ENCODE measurements around the gene DHRS7B. TPM values are rescaled to one million over a fixed set of nuclear protein-coding genes. Genes with fewer than 3 reads are reported as not detected.

Gene DHRS7B
- total and polyA plus RNA-seq, 4 donors, result 14.3 to 21.9 (median 18.7) TPM

DNA sequence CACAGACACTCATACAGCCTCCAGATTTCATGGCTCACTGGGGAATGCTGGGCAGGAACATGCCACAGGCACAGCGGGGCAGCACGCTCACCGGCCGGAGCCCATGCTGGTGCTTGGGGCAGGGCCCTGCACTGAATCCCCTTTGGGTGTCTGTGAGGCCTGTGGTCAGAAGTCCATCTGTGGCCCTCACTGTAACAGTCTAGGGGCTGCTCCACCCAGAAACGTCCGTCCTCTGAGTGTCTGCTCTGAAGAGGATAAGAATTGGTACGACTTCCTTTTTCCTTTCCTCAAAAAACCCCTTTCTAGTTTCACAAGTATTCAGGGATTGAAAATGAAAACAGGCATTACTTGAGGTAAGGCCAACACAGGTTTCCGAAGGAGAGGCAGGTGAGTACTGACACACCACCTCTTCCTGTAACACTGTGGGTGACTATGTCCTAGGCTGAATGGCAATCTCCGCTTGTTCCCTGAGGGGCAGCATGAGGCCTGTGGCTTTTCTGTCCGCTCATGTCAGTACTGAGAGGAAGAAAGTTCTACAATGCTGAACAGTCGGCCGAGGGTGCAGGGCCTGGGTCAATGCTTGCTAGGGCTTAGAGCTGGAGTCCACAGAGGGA is 44.7 kb downstream of the DHRS7B start:
- Histone ChIP-seq H3K4me3 (ENCODE audit: low read depth in 1 of 3, low read length in 3 of 3) (no peak overlapping the region), H3K36me3 (ENCODE audit: control insufficient read depth in 4 of 4, insufficient read depth in 3 of 4, low read depth in 1 of 4, low read length in 3 of 4) (peaks cover 0 to 8% (median 2%) of the 10 kb centered on the region in 4 donors), H3K4me1 (ENCODE audit: control insufficient read depth in 4 of 4, insufficient read depth in 4 of 4, low read length in 3 of 4) (peaks cover 0 to 9% (median 4%) of the 10 kb centered on the region in 4 donors), H3K27me3 (ENCODE audit: control insufficient read depth in 4 of 4, insufficient read depth in 4 of 4, low read length in 3 of 4) (no peaks in the 10 kb centered on the region), H3K27ac (ENCODE audit: low read depth in 1 of 2, low read length in 2 of 2) (no peak overlapping the region), H3K9ac (ENCODE audit: low read depth in 1 of 2, low read length in 2 of 2) (no peak overlapping the region), H3K9me3 (ENCODE audit: control insufficient read depth in 4 of 4, low read length in 3 of 4) (no peaks in the 10 kb centered on the region)
- 90% methylated on average over 12 of the region's 12 CpGs for WGBS
- TF ChIP-seq NR2F2 (IDR thresholded peaks at IDR 0.05) (no peak), RXRA (IDR thresholded peaks at IDR 0.05) (no peak), HNF4G (IDR thresholded peaks at IDR 0.05) (no peak), RAD21 (IDR thresholded peaks at IDR 0.05) (no peak), FOXA2 (IDR thresholded peaks at IDR 0.05) (no peak), EGR1 (IDR thresholded peaks at IDR 0.05; ENCODE audit: low read depth in 2 of 2) (no peak), TAF1 (conservative IDR thresholded peaks at IDR 0.05) (no peak), HNF4A (conservative IDR thresholded peaks at IDR 0.05) (no peak), FOXA1 (IDR thresholded peaks at IDR 0.05) (no peak), SP1 (IDR thresholded peaks at IDR 0.05) (no peak), GABPA (IDR thresholded peaks at IDR 0.05 in 1 of 2, conservative IDR thresholded peaks at IDR 0.05 in 1 of 2) (no peak), JUND (IDR thresholded peaks at IDR 0.05) (no peak), YY1 (IDR thresholded peaks at IDR 0.05) (no peak)
- TF ChIP-seq, protein P1, sequence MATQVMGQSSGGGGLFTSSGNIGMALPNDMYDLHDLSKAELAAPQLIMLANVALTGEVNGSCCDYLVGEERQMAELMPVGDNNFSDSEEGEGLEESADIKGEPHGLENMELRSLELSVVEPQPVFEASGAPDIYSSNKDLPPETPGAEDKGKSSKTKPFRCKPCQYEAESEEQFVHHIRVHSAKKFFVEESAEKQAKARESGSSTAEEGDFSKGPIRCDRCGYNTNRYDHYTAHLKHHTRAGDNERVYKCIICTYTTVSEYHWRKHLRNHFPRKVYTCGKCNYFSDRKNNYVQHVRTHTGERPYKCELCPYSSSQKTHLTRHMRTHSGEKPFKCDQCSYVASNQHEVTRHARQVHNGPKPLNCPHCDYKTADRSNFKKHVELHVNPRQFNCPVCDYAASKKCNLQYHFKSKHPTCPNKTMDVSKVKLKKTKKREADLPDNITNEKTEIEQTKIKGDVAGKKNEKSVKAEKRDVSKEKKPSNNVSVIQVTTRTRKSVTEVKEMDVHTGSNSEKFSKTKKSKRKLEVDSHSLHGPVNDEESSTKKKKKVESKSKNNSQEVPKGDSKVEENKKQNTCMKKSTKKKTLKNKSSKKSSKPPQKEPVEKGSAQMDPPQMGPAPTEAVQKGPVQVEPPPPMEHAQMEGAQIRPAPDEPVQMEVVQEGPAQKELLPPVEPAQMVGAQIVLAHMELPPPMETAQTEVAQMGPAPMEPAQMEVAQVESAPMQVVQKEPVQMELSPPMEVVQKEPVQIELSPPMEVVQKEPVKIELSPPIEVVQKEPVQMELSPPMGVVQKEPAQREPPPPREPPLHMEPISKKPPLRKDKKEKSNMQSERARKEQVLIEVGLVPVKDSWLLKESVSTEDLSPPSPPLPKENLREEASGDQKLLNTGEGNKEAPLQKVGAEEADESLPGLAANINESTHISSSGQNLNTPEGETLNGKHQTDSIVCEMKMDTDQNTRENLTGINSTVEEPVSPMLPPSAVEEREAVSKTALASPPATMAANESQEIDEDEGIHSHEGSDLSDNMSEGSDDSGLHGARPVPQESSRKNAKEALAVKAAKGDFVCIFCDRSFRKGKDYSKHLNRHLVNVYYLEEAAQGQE (IDR thresholded peaks at IDR 0.05), result no peak
- TF ChIP-seq, protein P2, sequence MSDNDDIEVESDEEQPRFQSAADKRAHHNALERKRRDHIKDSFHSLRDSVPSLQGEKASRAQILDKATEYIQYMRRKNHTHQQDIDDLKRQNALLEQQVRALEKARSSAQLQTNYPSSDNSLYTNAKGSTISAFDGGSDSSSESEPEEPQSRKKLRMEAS (IDR thresholded peaks at IDR 0.05), result no peak
- TF ChIP-seq, protein P3, sequence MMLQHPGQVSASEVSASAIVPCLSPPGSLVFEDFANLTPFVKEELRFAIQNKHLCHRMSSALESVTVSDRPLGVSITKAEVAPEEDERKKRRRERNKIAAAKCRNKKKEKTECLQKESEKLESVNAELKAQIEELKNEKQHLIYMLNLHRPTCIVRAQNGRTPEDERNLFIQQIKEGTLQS (IDR thresholded peaks at IDR 0.05), result no peak
- TF ChIP-seq, protein P4, sequence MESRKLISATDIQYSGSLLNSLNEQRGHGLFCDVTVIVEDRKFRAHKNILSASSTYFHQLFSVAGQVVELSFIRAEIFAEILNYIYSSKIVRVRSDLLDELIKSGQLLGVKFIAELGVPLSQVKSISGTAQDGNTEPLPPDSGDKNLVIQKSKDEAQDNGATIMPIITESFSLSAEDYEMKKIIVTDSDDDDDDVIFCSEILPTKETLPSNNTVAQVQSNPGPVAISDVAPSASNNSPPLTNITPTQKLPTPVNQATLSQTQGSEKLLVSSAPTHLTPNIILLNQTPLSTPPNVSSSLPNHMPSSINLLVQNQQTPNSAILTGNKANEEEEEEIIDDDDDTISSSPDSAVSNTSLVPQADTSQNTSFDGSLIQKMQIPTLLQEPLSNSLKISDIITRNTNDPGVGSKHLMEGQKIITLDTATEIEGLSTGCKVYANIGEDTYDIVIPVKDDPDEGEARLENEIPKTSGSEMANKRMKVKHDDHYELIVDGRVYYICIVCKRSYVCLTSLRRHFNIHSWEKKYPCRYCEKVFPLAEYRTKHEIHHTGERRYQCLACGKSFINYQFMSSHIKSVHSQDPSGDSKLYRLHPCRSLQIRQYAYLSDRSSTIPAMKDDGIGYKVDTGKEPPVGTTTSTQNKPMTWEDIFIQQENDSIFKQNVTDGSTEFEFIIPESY (IDR thresholded peaks at IDR 0.05), result no peak
- TF ChIP-seq, protein P5, sequence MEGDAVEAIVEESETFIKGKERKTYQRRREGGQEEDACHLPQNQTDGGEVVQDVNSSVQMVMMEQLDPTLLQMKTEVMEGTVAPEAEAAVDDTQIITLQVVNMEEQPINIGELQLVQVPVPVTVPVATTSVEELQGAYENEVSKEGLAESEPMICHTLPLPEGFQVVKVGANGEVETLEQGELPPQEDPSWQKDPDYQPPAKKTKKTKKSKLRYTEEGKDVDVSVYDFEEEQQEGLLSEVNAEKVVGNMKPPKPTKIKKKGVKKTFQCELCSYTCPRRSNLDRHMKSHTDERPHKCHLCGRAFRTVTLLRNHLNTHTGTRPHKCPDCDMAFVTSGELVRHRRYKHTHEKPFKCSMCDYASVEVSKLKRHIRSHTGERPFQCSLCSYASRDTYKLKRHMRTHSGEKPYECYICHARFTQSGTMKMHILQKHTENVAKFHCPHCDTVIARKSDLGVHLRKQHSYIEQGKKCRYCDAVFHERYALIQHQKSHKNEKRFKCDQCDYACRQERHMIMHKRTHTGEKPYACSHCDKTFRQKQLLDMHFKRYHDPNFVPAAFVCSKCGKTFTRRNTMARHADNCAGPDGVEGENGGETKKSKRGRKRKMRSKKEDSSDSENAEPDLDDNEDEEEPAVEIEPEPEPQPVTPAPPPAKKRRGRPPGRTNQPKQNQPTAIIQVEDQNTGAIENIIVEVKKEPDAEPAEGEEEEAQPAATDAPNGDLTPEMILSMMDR (IDR thresholded peaks at IDR 0.05; ENCODE audit: low read depth, low read length, missing input control), result no peak
- no peak for DNase-seq (ENCODE audit: low spot score)

Measured in liver (tissue), 9 donors.